Smooth muscle cell (in vitro differentiated cells): ENCODE data around the gene SMIM17. TPM values are rescaled to one million over a fixed set of nuclear protein-coding genes. Genes with fewer than 3 reads are reported as not detected.

Experiments
- DNase-seq: peaks from one replicate; lab custom pipeline; 2025; ENCODE audit not compliant: unreplicated experiment; lab: John Stamatoyannopoulos, UW
- H2AFZ ChIP-seq: fragments of 200-600 bp; sonication (generic); 2 replicates; pipeline ENCODE4 v1.6.0; 2016; ENCODE audit warnings: antibody characterized with exemption, low read depth, mild to moderate bottlenecking
- H3F3A ChIP-seq: fragments of 200-600 bp; sonication (generic); 2 replicates; pipeline ENCODE4 v1.6.0; 2017; ENCODE audit warnings: antibody characterized with exemption, low read depth
- H3K27ac ChIP-seq: fragments of 200-600 bp; sonication (generic); 2 replicates; pipeline ENCODE4 v1.5.1; 2016; ENCODE audit warnings: low read depth, mild to moderate bottlenecking
- H3K27me3 ChIP-seq: fragments of 200-600 bp; sonication (generic); 2 replicates; pipeline ENCODE4 v1.6.1; 2016; ENCODE audit warnings: low read depth, mild to moderate bottlenecking
- H3K36me3 ChIP-seq: fragments of 200-600 bp; sonication (generic); 2 replicates; pipeline ENCODE4 v1.5.1; 2016; ENCODE audit warnings: low read depth
- H3K4me1 ChIP-seq: fragments of 200-600 bp; sonication (generic); 2 replicates; pipeline ENCODE4 v1.5.1; 2016; ENCODE audit warnings: low read depth
- H3K4me2 ChIP-seq: fragments of 200-600 bp; sonication (generic); 2 replicates; pipeline ENCODE4 v1.6.0; 2016; ENCODE audit warnings: mild to moderate bottlenecking
- H3K4me3 ChIP-seq: fragments of 200-600 bp; sonication (generic); 2 replicates; pipeline ENCODE4 v1.5.1; 2016; ENCODE audit warnings: mild to moderate bottlenecking
- H3K79me2 ChIP-seq: fragments of 200-600 bp; sonication (generic); 2 replicates; pipeline ENCODE4 v1.6.0; 2016; ENCODE audit warnings: low read depth, mild to moderate bottlenecking
- H3K9ac ChIP-seq: fragments of 200-600 bp; sonication (generic); 2 replicates; pipeline ENCODE4 v1.6.0; 2016; ENCODE audit warnings: low read depth
- H3K9me3 ChIP-seq: fragments of 200-600 bp; sonication (generic); replicated peaks from 2 replicates; pipeline ENCODE4 v1.5.1; 2016; ENCODE audit warnings: low read depth
- H4K20me1 ChIP-seq: fragments of 200-600 bp; sonication (generic); 2 replicates; pipeline ENCODE4 v1.6.0; 2016; ENCODE audit warnings: low read depth
- CTCF ChIP-seq: fragments of 200-600 bp; sonication (generic); IDR thresholded peaks from 2 replicates; pipeline ENCODE4 v1.5.1; 2017; ENCODE audit warnings: borderline replicate concordance, mild to moderate bottlenecking, antibody characterized with exemption; ENCODE audit not compliant: insufficient read depth, poor library complexity, severe bottlenecking
- WGBS: methylation state at CpG from one replicate; pipeline ENCODE4 v1.1.7; 2016; ENCODE audit warnings: low lambda C conversion rate; 5-methylcytosine and 5-hydroxymethylcytosine counted together
- polyA plus RNA-seq: library from polyadenylated mRNA; unstranded; fragments of >200 nt; fragmentation: Nextera tagmentation; extraction: Ambion mirVana; gene quantifications from 2 replicates; pipeline ENCODE4 v1.2.1, GENCODE V29; 2016
- total RNA-seq: library from RNA; depleted of rRNA; stranded (reverse); fragments of >200 nt; gene quantifications from 2 replicates; pipeline ENCODE4 v1.2.3, GENCODE V29; 2014

The SMIM17 gene
- total and polyA plus RNA-seq, 2 experiments from 2014 or later: 0.63 to 0.94 TPM

- WGBS: 91% methylated on average over 32 of the region's 32 CpGs
- no peak overlapping the region for H3K4me2 ChIP-seq
- H4K20me1 ChIP-seq: no peaks in the 10 kb centered on the region
- no peak overlapping the region for H3K4me3 ChIP-seq
- H3K36me3 ChIP-seq: no peaks in the 10 kb centered on the region
- H3K79me2 ChIP-seq: no peaks in the 10 kb centered on the region
- DNase-seq: no peak
- no peak overlapping the region for H3K9ac ChIP-seq
- H3K27ac ChIP-seq: no peak overlapping the region
- H3K27me3 ChIP-seq: no peaks in the 10 kb centered on the region
- no peaks in the 10 kb centered on the region for H3F3A ChIP-seq
- H3K9me3 ChIP-seq: no peaks in the 10 kb centered on the region
- TF ChIP-seq CTCF: no peak
- H2AFZ ChIP-seq: no peak overlapping the region
- H3K4me1 ChIP-seq: no peaks in the 10 kb centered on the region
Observed at GRCh38 chr19:56660381-56661107, 17.6 kb downstream of the SMIM17 start.

- H3K9ac ChIP-seq: no peak overlapping the region
- TF ChIP-seq CTCF: no peak
Observed at GRCh38 chr19:56661248-56661647, 18.3 kb downstream of the SMIM17 start.

GRCh38 chr19:56663931-56664500, 21.1 kb downstream of the SMIM17 start:
- H2AFZ ChIP-seq: no peak overlapping the region
- no peak overlapping the region for H3K27ac ChIP-seq
- no peak overlapping the region for H3K9ac ChIP-seq
- TF ChIP-seq CTCF: no peak
- no peak for DNase-seq
- no peaks in the 10 kb centered on the region for H3K36me3 ChIP-seq
- H3F3A ChIP-seq: no peaks in the 10 kb centered on the region
- whole genome bisulfite sequencing: 96% methylated on average over 60 of the region's 60 CpGs
- H3K79me2 ChIP-seq: no peaks in the 10 kb centered on the region
- H3K4me3 ChIP-seq: no peak overlapping the region
- H3K27me3 ChIP-seq: no peaks in the 10 kb centered on the region
- no peaks in the 10 kb centered on the region for H3K9me3 ChIP-seq
- no peak overlapping the region for H3K4me2 ChIP-seq
- no peaks in the 10 kb centered on the region for H4K20me1 ChIP-seq
- H3K4me1 ChIP-seq: no peaks in the 10 kb centered on the region

More at GRCh38 chr19:56661248-56661647, 18.3 kb downstream of the SMIM17 start:
- Histone ChIP-seq H3K27ac (no peak overlapping the region), H3K9me3 (no peaks in the 10 kb centered on the region), H3K79me2 (no peaks in the 10 kb centered on the region), H2AFZ (no peak overlapping the region), H3K4me2 (no peak overlapping the region), H3F3A (no peaks in the 10 kb centered on the region), H3K27me3 (no peaks in the 10 kb centered on the region), H3K36me3 (no peaks in the 10 kb centered on the region), H3K4me3 (no peak overlapping the region), H4K20me1 (no peaks in the 10 kb centered on the region), H3K4me1 (no peaks in the 10 kb centered on the region)
- DNase-seq: no peak
- 85% methylated on average over 3 of the region's 3 CpGs for WGBS
